HG03066 (cell line): ENCODE measurements around the gene GARIN5B.
"Not testable (repeated sequence)": the region's sequence is repeated elsewhere in the genome, so short reads cannot be mapped to it uniquely, and the experiment has no call there.

Experiments used
- ATAC-seq: cut with Tn5 transposase; IDR thresholded peaks from one replicate; pipeline ENCODE4 v1.9.1; 2021; ENCODE audit warnings: low read depth; ENCODE audit not compliant: unreplicated experiment

The GARIN5B gene

GRCh38 chr19:55329791-55330190 is 33.3 kb downstream of the GARIN5B start:
- ATAC-seq, result not testable (repeated sequence)

GRCh38 chr19:55328774-55329318 is 34.2 kb downstream of the GARIN5B start:
- not testable (repeated sequence) for ATAC-seq

- no peak for ATAC-seq
Observed at GRCh38 chr19:55325172-55325571, 37.9 kb downstream of the GARIN5B start, which contains the start of gene TMEM150B. TMEM150B (minus strand) TSS chr19:55325341; CDS start chr19:55321036, 4,305 bp downstream.

- no peak for ATAC-seq
Observed at GRCh38 chr19:55324662-55325061, 38.4 kb downstream of the GARIN5B start.

- ATAC-seq, result no peak
Observed at GRCh38 chr19:55322204-55322885, 40.7 kb downstream of the GARIN5B start.

- no peak for ATAC-seq
Observed at GRCh38 chr19:55321466-55322137, 41.5 kb downstream of the GARIN5B start.

GRCh38 chr19:55320844-55321419 is 42.1 kb downstream of the GARIN5B start:
- no peak for ATAC-seq

GRCh38 chr19:55319785-55320184 is 43.3 kb downstream of the GARIN5B start:
- ATAC-seq, result no peak

- no peak for ATAC-seq
Observed at GRCh38 chr19:55316646-55317045, 46.4 kb downstream of the GARIN5B start.

- no peak for ATAC-seq
Observed at GRCh38 chr19:55315956-55316525, 47.0 kb downstream of the GARIN5B start.

GRCh38 chr19:55314396-55314795 is 48.7 kb downstream of the GARIN5B start:
- no peak for ATAC-seq

GRCh38 chr19:55312621-55313512 is 50.2 kb downstream of the GARIN5B start:
- ATAC-seq, result no peak

GRCh38 chr19:55311797-55312196 is 51.3 kb downstream of the GARIN5B start:
- ATAC-seq, result no peak

GRCh38 chr19:55311397-55311796 is 51.7 kb downstream of the GARIN5B start:
- no peak for ATAC-seq

GRCh38 chr19:55310498-55310897 is 52.6 kb downstream of the GARIN5B start:
- no peak for ATAC-seq

GRCh38 chr19:55309448-55309847 is 53.6 kb downstream of the GARIN5B start:
- ATAC-seq, result no peak

- no peak for ATAC-seq
Observed at GRCh38 chr19:55308281-55308680, 54.8 kb downstream of the GARIN5B start.

GRCh38 chr19:55306712-55307111 is 56.3 kb downstream of the GARIN5B start:
- ATAC-seq, result no peak

- no peak for ATAC-seq
Observed at GRCh38 chr19:55305983-55306562, 57.0 kb downstream of the GARIN5B start.

- ATAC-seq, result no peak
Observed at GRCh38 chr19:55305491-55305890, 57.6 kb downstream of the GARIN5B start.
